T-cell (primary cell): ENCODE results near the gene DCST1. TPM values are rescaled to one million over a fixed set of nuclear protein-coding genes. Genes with fewer than 3 reads are reported as not detected.

Experiments
- ATAC-seq, 4 experiments: fragments of 200-7000 bp in 3 of 4; fragments of 150-1000 bp in 1 of 4; cut with Tn5 transposase; replicated peaks in 1 of 4; 1 replicate in 3 of 4; 2 replicates in 1 of 4; pipeline ENCODE4 v1.10.0; 2021; ENCODE audit warnings: moderate library complexity in 3 of 4, mild to moderate bottlenecking in 2 of 4, moderate number of reproducible peaks in 1 of 4
- CTCF ChIA-PET, 2 donors: fragments of 300-600 bp; sonication (Branson Sonifier 250); formaldehyde crosslinking; loops; one replicate each; lab custom pipeline; 2022; ENCODE audit warnings: antibody characterized with exemption in 2 of 2; lab: Charles Lee
- POLR2A ChIA-PET, 2 donors: fragments of 300-600 bp; sonication (Branson Sonifier 250); formaldehyde crosslinking; loops; one replicate each; lab custom pipeline; 2022; ENCODE audit warnings: antibody characterized with exemption in 2 of 2; lab: Charles Lee
- DNase-seq, 35 experiments: peaks; one replicate each; pipeline versions ENCODE4 v3.0.0 to v3.0.0-alpha.2; 2013 to 2023
- H3K27ac ChIP-seq: one replicate; pipeline ENCODE4 v1.5.1; 2013; ENCODE audit warnings: low read length
- H3K27me3 ChIP-seq, 2 experiments: replicated peaks in 1 of 2; 1 replicate in 1 of 2; 2 replicates in 1 of 2; pipeline versions ENCODE4 v1.6.1 to v1.7.0; 2013; ENCODE audit warnings: low read length in 1 of 2, mixed read lengths in 1 of 2; ENCODE audit not compliant: control insufficient read depth in 2 of 2, insufficient read depth in 2 of 2; ENCODE audit errors: extremely low read depth in 1 of 2
- H3K36me3 ChIP-seq, 2 donors: 1 replicate in 1 of 2; 2 replicates in 1 of 2; pipeline versions ENCODE4 v1.6.1 to v1.7.0; 2013; ENCODE audit warnings: low read length in 1 of 2; ENCODE audit not compliant: control insufficient read depth in 2 of 2, insufficient read depth in 1 of 2; ENCODE audit errors: extremely low read depth in 1 of 2
- H3K4me1 ChIP-seq, 2 experiments: 1 replicate in 1 of 2; 2 replicates in 1 of 2; pipeline versions ENCODE4 v1.6.1 to v1.7.0; 2013; ENCODE audit warnings: low read length in 2 of 2, mixed read lengths in 1 of 2; ENCODE audit not compliant: insufficient read depth in 2 of 2, control insufficient read depth in 1 of 2; ENCODE audit errors: extremely low read depth in 1 of 2
- H3K4me3 ChIP-seq, 2 donors: 1 replicate in 1 of 2; 2 replicates in 1 of 2; pipeline versions ENCODE4 v1.5.1 to v1.7.0; 2013; ENCODE audit warnings: mild to moderate bottlenecking in 2 of 2, low read length in 1 of 2, moderate library complexity in 1 of 2; ENCODE audit not compliant: control insufficient read depth in 1 of 2; ENCODE audit errors: extremely low read depth in 1 of 2
- H3K9me3 ChIP-seq: 2 replicates; pipeline ENCODE4 v1.7.0; 2013
- H3K27ac Mint-ChIP-seq, 2 donors: one replicate each; pipeline ENCODE4 v1.8.0; 2020 to 2021; ENCODE audit warnings: mild to moderate bottlenecking in 2 of 2, mixed read lengths in 2 of 2
- H3K27me3 Mint-ChIP-seq, 2 donors: one replicate each; pipeline ENCODE4 v1.8.0; 2021 to 2022; ENCODE audit warnings: mixed read lengths in 2 of 2
- H3K36me3 Mint-ChIP-seq: one replicate; pipeline ENCODE4 v1.8.0; 2021; ENCODE audit warnings: mixed read lengths
- H3K4me1 Mint-ChIP-seq, 3 donors: one replicate each; pipeline ENCODE4 v1.8.0; 2020 to 2022; ENCODE audit warnings: mixed read lengths in 3 of 3, mild to moderate bottlenecking in 1 of 3
- H3K4me3 Mint-ChIP-seq, 3 donors: one replicate each; pipeline ENCODE4 v1.8.0; 2020 to 2022; ENCODE audit warnings: mild to moderate bottlenecking in 3 of 3, mixed read lengths in 3 of 3, moderate library complexity in 3 of 3
- H3K9me3 Mint-ChIP-seq, 3 donors: one replicate each; pipeline ENCODE4 v1.8.0; 2020 to 2022; ENCODE audit warnings: mixed read lengths in 3 of 3
- WGBS: methylation state at CpG from one replicate; pipeline ENCODE4 v1.1.5; 2013; ENCODE audit warnings: missing lambda C conversion rate; ENCODE audit not compliant: insufficient coverage; 5-methylcytosine and 5-hydroxymethylcytosine counted together
- total RNA-seq, 35 experiments: library from RNA in 6 of 35; stranded (reverse) in 6 of 35; fragments of 120-200 nt in 1 of 35; gene quantifications; one replicate each; pipeline versions ENCODE4 v1.2.1 to v1.2.4 and lab custom pipeline; 2013 to 2026

DCST1 gene
- total RNA-seq, 5 donors from 2014 or later (not counting 1 experiment from before 2014, with no cell fraction given) = 0.30 to 0.58 (median 0.54) TPM; not detected in 2

GRCh38 chr1:155051342-155051776, 17.7 kb downstream of the DCST1 start:
- H3K9me3 Mint-ChIP-seq = no peaks in the 10 kb centered on the region
- H3K27me3 ChIP-seq = peaks cover 0 to under 1% of the 10 kb centered on the region in 2 experiments
- H3K27ac ChIP-seq = peak overlapping the region; percentile 9
- ChIA-PET POLR2A (interaction anchor here (0.6 kb wide), 3 partner anchors 126 to 491 kb away, joined by 3 to 5 read pairs (median 3); no protein-coding TSS in a partner anchor), CTCF (interaction anchor here (0.6 to 1.6 kb wide), 13 partner anchors 8 to 1459 kb away, joined by 3 to 11 read pairs (median 4); partner anchors contain the start of genes FLAD1 (in 1 of the 2) and KRTCAP2 (in 1 of the 2))
- peaks cover 14 to 26% (median 20%) of the 10 kb centered on the region in 3 donors for H3K4me1 Mint-ChIP-seq
- peaks cover 4 to 32% of the 10 kb centered on the region in 2 experiments for H3K4me1 ChIP-seq
- H3K27ac Mint-ChIP-seq = peak overlapping the region in 1 of 2 donors; percentile 61
- H3K27me3 Mint-ChIP-seq = no peaks in the 10 kb centered on the region
- DNase-seq = no peak
- WGBS = 2% methylated on average over 31 of the region's 31 CpGs
- H3K36me3 Mint-ChIP-seq = peaks cover 4% of the 10 kb centered on the region
- peak overlapping the region; percentile 72 to 88 (median 78) for H3K4me3 Mint-ChIP-seq
- peak overlapping the region; percentile 58 to 66 for H3K4me3 ChIP-seq
- H3K36me3 ChIP-seq = no peaks in the 10 kb centered on the region
- no peaks in the 10 kb centered on the region for H3K9me3 ChIP-seq
- peak in 2 of 4 experiments; percentile 2 to 3 for ATAC-seq

- no peaks in the 10 kb centered on the region for H3K9me3 ChIP-seq
Measured at GRCh38 chr1:155051777-155052398, 18.3 kb downstream of the DCST1 start.

GRCh38 chr1:155052439-155053395, 19.1 kb downstream of the DCST1 start:
- H3K27ac ChIP-seq = no peak overlapping the region
- WGBS = 46% methylated on average over 3 of the region's 12 CpGs

More at GRCh38 chr1:155051777-155052398, 18.3 kb downstream of the DCST1 start:
- H3K4me1 ChIP-seq = peaks cover 4 to 32% of the 10 kb centered on the region in 2 experiments
- H3K27me3 ChIP-seq = no peaks in the 10 kb centered on the region
- WGBS = 3% methylated on average over 26 of the region's 27 CpGs
- H3K36me3 ChIP-seq = no peaks in the 10 kb centered on the region
- POLR2A ChIA-PET = interaction anchor here in 1 of 2 donors (0.6 kb wide), 1 partner anchor 443 kb away, joined by 3 read pairs; no protein-coding TSS in a partner anchor
- Mint-ChIP-seq H3K36me3 (peaks cover 8% of the 10 kb centered on the region), H3K4me1 (peaks cover 14 to 26% (median 20%) of the 10 kb centered on the region in 3 donors), H3K27ac (peak overlapping the region; percentile 27 to 61), H3K4me3 (peak overlapping the region; percentile 72 to 88 (median 78)), H3K27me3 (no peaks in the 10 kb centered on the region), H3K9me3 (no peaks in the 10 kb centered on the region)
- H3K4me3 ChIP-seq = peak overlapping the region; percentile 58 to 66
- peak in 27 of 35 experiments; percentile 13 to 60 (median 40) for DNase-seq
- CTCF ChIA-PET = interaction anchor here (0.6 to 1.6 kb wide), 17 partner anchors 8 to 535 kb away, joined by 3 to 11 read pairs (median 5); partner anchors contain the start of genes FLAD1 (in 1 of the 2) and KRTCAP2 (in 1 of the 2)
- ATAC-seq = peak; percentile 38 to 42 (median 40)
- H3K27ac ChIP-seq = peak overlapping the region; percentile 9

DNA sequence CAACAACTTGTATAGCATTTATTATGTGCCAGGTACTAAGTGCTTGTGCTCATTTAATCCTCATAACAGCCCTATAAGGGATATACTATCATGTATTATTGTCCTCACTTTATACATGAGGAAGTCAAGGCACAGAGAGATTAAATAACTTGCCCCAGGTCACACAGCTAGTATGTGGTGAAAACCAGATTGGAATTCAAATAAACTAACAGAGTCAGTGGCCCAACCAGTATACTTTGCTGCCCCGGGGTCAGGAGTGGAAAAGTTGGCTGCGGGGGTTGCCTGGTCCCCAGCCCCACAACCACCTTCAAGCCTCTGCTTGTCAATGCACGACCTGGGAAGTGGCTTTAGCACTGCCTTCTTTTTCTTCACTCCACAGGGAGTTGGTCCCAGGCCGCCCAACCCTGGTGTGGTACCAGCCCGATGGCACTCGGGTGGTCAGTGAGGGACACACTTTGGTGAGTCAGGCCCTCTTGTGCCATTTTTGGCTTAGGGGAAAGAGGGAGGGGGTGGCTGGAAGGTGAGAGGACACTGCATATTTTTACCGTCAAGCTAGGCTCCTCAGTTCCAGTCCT, 20.0 kb downstream of the DCST1 start:
- Histone ChIP-seq H3K36me3 (peaks cover 0 to 13% of the 10 kb centered on the region in 2 donors), H3K27me3 (no peaks in the 10 kb centered on the region), H3K4me3 (no peak overlapping the region), H3K9me3 (no peaks in the 10 kb centered on the region), H3K4me1 (peaks cover 4 to 32% of the 10 kb centered on the region in 2 experiments), H3K27ac (no peak overlapping the region)
- H3K27me3 Mint-ChIP-seq = no peaks in the 10 kb centered on the region
- H3K9me3 Mint-ChIP-seq = no peaks in the 10 kb centered on the region
- peak overlapping the region; percentile 72 to 75 for H3K27ac Mint-ChIP-seq
- POLR2A ChIA-PET = no interaction called here
- 96% methylated on average over 3 of the region's 7 CpGs for WGBS
- CTCF ChIA-PET = interaction anchor here (0.6 to 2.0 kb wide), 4 partner anchors 9 to 429 kb away, joined by 4 to 8 read pairs (median 5); no protein-coding TSS in a partner anchor
- peaks cover 14 to 26% (median 20%) of the 10 kb centered on the region in 3 donors for H3K4me1 Mint-ChIP-seq
- H3K36me3 Mint-ChIP-seq = peaks cover 14% of the 10 kb centered on the region
- no peak for ATAC-seq
- peak overlapping the region; percentile 28 to 88 (median 43) for H3K4me3 Mint-ChIP-seq
- no peak for DNase-seq

More at GRCh38 chr1:155052439-155053395, 19.1 kb downstream of the DCST1 start:
- Histone ChIP-seq H3K4me1 (peaks cover 4 to 32% of the 10 kb centered on the region in 2 experiments), H3K9me3 (no peaks in the 10 kb centered on the region), H3K27me3 (no peaks in the 10 kb centered on the region), H3K4me3 (peak overlapping the region; percentile 17 to 66), H3K36me3 (peaks cover 0 to 6% of the 10 kb centered on the region in 2 donors)
- ChIA-PET CTCF (interaction anchor here (0.6 to 2.0 kb wide), 8 partner anchors 9 to 428 kb away, joined by 4 to 9 read pairs (median 5); partner anchors contain the start of gene KRTCAP2 (in 1 of the 2)), POLR2A (no interaction called here)
- peaks cover 14 to 26% (median 20%) of the 10 kb centered on the region in 3 donors for H3K4me1 Mint-ChIP-seq
- no peaks in the 10 kb centered on the region for H3K27me3 Mint-ChIP-seq
- H3K4me3 Mint-ChIP-seq = peak overlapping the region; percentile 72 to 88 (median 78)
- no peaks in the 10 kb centered on the region for H3K9me3 Mint-ChIP-seq
- H3K36me3 Mint-ChIP-seq = peaks cover 8% of the 10 kb centered on the region
- DNase-seq (peak in 9 of 35 experiments; percentile 17 to 46 (median 22)), ATAC-seq (no peak)
- peak overlapping the region; percentile 72 to 75 for H3K27ac Mint-ChIP-seq

DNA sequence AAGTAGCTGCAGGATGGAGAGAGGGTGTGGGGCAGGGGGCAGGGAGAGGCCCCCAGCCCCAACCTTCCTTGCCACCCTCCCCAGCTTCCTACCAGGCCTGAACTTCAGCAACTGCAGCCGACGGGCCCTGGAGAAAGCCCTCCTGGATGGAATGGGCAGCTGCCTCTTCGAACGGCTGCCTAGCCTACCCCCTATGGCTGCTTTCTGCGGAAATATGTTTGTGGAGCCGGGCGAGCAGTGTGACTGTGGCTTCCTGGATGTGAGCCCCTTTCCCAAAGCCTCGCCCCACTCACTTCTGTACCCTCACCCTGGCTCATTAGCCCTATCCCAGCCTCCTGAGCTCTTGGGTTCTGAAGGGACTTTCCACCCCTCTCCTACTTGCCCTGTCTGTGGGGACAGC, 23.5 kb downstream of the DCST1 start:
- H3K27me3 ChIP-seq = no peaks in the 10 kb centered on the region
- H3K27ac ChIP-seq = no peak overlapping the region
- peaks cover 9 to 24% of the 10 kb centered on the region in 2 experiments for H3K4me1 ChIP-seq
- ATAC-seq (no peak), DNase-seq (no peak)
- POLR2A ChIA-PET = no interaction called here
- H3K9me3 Mint-ChIP-seq = no peaks in the 10 kb centered on the region
- H3K4me3 ChIP-seq = no peak overlapping the region
- H3K36me3 Mint-ChIP-seq = peaks cover 16% of the 10 kb centered on the region
- CTCF ChIA-PET = interaction anchor here (0.5 to 0.6 kb wide), 6 partner anchors 28 to 1161 kb away, joined by 3 to 5 read pairs (median 3); no protein-coding TSS in a partner anchor
- H3K27ac Mint-ChIP-seq = no peak overlapping the region
- H3K4me3 Mint-ChIP-seq = no peak overlapping the region
- peaks cover 22% of the 10 kb centered on the region in 3 donors for H3K4me1 Mint-ChIP-seq
- peaks cover 0 to 16% of the 10 kb centered on the region in 2 donors for H3K36me3 ChIP-seq
- no peaks in the 10 kb centered on the region for H3K9me3 ChIP-seq
- H3K27me3 Mint-ChIP-seq = no peaks in the 10 kb centered on the region
- 98% methylated on average over 8 of the region's 8 CpGs for WGBS
